Occipital lobe (tissue), 2 donors: ENCODE data around the gene CPSF6. TPM values are rescaled to one million over a fixed set of nuclear protein-coding genes. Genes with fewer than 3 reads are reported as not detected.

ENCODE experiments used
- DNase-seq: peaks from one replicate; lab custom pipeline; 2025; lab: John Stamatoyannopoulos, UW
- total RNA-seq: library from RNA; depleted of rRNA; stranded (reverse); fragments of >200 nt; gene quantifications from one replicate; pipeline ENCODE4 v1.2.3, GENCODE V29; 2014

The CPSF6 gene
- total RNA-seq, 1 donor from 2014 or later, result 113 TPM

DNA sequence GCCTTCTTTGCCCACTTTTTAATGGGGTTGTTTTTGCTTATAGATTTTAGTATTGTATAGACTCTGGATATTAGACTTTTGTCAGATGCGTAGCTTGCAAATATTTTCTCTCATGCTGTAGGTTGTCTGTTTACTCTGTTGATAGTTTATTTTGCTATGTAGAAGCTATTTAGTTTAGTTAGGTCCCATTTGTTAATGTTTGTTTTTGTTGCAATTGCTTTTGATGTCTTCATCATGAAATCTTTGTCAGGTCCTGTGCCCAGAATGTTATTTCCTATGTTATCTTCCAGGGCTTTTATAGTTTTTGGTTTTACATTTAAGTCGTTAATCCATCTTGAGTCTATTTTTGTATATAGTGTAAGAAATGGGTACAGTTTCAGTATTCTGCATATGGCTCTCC is 78.9 kb downstream of the CPSF6 start:
- no peak for DNase-seq

DNA sequence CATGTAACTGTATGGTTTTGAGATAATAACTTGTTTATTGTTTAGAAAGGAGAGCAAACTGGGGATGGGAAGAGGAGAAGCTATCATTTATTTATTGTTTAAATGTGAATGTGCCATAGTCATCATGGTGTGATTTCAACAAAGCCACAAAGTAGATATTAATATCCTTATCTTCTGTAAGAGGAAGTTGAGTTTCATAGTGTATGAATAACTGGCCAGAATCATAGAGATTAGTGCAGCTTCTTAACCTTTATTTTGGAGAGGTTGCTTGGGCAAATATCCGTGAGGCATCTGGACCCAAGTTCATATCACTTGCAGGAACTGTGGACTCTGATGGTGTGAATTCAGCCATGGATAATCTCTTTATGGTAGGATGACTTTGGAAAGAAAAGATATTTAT is 82.0 kb downstream of the CPSF6 start:
- DNase-seq, result no peak

Other genes starting within 250 kb of the CPSF6 start
- 4.5 TPM for gene LYZ, start 108.8 kb downstream of the CPSF6 start, total RNA-seq
- 31.5 TPM for gene YEATS4, start 120.2 kb downstream of the CPSF6 start, total RNA-seq
- gene FRS2, start 230.8 kb downstream of the CPSF6 start, total RNA-seq, result 66.8 TPM